ENCODE measurements around the gene CXorf49.
"Not testable (repeated sequence)": the region's sequence is repeated elsewhere in the genome, so short reads cannot be mapped to it uniquely, and the experiment has no call there.

CXorf49 gene

GRCh38 chrX:71718185-71718584, at the start of gene CXorf49:
CXorf49 (minus strand) TSS chrX:71718285; CDS start chrX:71718151, 134 bp downstream.
- not testable (repeated sequence) for DNase-seq

GRCh38 chrX:71767134-71767533, 49.0 kb upstream of the CXorf49 start:
- not testable (repeated sequence) for DNase-seq

DNA sequence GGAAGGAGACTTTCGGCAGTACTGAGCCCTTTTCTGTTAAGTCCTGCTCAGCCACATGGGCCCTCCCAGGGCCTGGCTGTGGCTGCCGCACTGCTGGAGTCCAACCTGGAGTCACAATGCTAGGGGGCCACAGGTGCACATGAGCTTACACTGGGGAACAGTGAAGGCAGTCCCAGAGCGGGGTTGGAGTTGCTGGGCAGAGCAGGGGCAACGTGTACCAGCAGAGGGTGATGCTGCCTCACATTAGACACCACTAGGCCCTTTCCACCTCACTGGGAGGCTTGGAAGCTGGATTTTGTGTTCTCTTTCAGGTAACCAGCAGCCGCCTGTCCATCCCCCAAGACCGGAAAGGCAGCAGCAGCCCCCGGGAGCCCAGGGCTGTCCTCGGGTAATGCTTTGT, 47.5 kb upstream of the CXorf49 start:
- not testable (repeated sequence) for DNase-seq

DNA sequence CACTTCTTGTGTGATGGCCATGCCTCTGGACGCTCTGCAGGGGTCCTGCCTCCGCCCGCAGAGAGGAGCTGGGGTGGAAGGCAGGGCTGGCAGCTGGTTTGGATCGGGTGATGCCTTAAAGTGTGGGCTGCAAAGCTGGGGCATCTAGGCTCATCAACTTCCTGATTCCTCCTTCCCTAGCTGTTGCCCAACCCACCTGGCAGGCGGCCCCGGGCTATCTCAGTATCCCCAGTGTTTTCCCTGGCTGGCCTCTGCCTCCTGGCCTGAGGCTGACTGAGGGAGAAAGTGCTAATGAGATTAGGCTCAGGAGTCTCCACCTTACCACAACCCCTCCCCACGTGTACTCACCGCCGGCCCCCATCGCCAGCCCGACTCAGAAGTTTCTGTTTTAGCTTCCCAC, 46.7 kb upstream of the CXorf49 start:
- DNase-seq: not testable (repeated sequence)

DNA sequence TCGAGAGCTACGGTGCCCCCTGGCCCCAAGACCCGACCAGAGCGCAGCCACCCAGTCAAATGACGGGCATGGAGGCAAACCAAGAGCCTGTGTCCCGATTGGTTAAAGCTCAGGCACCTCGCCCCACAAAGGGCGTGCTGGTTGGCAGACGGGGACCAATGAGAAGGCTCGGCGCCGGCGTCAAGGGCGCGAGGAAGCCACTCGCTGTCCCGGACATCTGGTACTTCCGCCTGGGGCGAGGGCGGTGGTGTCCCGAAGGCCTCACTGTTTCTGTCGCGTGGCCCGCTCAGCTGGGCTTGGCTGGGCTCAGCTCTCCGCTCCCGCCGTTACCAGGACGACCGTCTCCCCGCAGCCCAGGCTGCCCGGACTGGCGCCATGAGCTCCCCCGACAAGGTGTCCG, 45.0 kb upstream of the CXorf49 start, which contains the start of gene CXorf49B:
Gene CXorf49B, plus strand, starts transcription at position 301 of the 400 bp plus-strand sequence. Its CDS starts 75 bp downstream, at position 376.
- DNase-seq: not testable (repeated sequence)

GRCh38 chrX:71760688-71761281, 42.7 kb upstream of the CXorf49 start:
- not testable (repeated sequence) for DNase-seq

DNA sequence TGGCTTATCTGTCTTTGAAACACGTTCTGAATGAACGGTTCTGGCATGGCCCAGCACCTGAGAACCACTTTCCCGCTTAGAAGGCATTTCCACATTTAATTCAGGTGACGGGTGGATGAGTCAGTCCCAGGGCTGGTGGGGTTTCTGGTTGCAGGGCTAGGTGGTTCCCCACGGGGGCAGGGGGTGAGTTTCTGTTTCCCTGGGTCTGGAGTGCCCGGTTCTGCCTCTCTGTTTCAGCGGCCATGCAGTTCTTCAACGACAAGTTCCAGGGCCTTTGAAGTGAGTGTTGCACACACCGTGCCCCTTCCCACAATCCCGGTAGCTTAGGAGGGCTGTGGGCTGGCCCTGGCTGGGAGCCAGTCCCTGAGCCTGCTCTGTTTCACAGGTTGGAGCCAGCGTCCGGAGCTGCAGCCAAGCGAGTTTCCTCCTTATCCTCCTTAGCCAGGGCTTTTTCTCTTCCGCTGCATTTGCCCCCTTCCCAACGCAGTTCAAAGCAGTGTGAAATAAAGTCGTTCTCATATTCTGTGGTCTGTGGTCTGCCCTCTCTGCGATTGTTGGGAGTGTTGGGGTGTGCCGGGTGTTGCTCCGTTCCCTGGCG, 2.3 kb upstream of the CXorf49 start:
- DNase-seq: not testable (repeated sequence)

GRCh38 chrX:71719195-71719594, 1.1 kb upstream of the CXorf49 start:
- DNase-seq: not testable (repeated sequence)

DNA sequence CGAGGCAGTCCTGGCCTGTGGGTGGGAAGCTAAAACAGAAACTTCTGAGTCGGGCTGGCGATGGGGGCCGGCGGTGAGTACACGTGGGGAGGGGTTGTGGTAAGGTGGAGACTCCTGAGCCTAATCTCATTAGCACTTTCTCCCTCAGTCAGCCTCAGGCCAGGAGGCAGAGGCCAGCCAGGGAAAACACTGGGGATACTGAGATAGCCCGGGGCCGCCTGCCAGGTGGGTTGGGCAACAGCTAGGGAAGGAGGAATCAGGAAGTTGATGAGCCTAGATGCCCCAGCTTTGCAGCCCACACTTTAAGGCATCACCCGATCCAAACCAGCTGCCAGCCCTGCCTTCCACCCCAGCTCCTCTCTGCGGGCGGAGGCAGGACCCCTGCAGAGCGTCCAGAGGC, 1.8 kb downstream of the CXorf49 start:
- DNase-seq: not testable (repeated sequence)

DNA sequence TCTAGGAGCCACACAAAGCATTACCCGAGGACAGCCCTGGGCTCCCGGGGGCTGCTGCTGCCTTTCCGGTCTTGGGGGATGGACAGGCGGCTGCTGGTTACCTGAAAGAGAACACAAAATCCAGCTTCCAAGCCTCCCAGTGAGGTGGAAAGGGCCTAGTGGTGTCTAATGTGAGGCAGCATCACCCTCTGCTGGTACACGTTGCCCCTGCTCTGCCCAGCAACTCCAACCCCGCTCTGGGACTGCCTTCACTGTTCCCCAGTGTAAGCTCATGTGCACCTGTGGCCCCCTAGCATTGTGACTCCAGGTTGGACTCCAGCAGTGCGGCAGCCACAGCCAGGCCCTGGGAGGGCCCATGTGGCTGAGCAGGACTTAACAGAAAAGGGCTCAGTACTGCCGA, 2.5 kb downstream of the CXorf49 start:
- not testable (repeated sequence) for DNase-seq

DNA sequence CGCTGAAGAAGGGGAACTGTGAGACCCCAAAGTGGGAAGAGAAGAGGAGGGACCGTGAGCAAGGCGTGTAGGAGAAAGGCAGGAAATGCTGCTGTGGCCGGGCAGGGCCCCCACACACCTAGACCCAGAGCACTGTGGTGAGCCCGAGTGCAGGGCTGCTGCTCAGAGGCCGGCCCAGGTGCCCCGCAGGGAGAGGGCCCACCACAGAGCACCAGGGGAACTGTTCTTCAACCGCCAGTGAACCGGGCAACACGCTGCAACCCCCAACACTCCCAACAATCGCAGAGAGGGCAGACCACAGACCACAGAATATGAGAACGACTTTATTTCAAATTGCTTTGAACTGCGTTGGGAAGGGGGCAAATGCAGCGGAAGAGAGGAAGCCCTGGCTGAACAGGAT, 4.0 kb downstream of the CXorf49 start:
- DNase-seq: not testable (repeated sequence)

DNA sequence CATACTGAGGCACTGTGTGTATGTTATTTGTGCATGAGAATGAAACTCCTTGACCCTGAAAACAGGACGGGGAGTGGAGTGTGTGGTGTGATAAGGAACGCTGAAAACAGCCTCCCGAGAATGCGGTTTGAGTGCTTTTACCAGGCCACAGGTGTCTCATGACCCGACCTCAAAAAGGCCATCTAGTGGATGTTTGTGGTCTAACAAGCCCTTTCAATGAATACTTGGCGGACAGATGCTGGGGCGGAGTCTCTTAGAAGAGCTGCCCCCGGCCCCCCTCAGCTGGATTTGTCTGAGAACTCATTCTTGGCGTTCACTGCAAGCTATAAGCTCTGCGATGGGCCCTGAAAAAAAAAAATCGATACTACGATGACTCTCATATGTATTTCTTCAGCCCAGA, 15.2 kb downstream of the CXorf49 start:
- DNase-seq: not testable (repeated sequence)

GRCh38 chrX:71699023-71699344, 19.1 kb downstream of the CXorf49 start:
- not testable (repeated sequence) for DNase-seq

GRCh38 chrX:71698299-71699022, 19.6 kb downstream of the CXorf49 start:
- DNase-seq: not testable (repeated sequence)

GRCh38 chrX:71697466-71698298, 20.4 kb downstream of the CXorf49 start:
- DNase-seq: not testable (repeated sequence)

- not testable (repeated sequence) for DNase-seq
Measured at GRCh38 chrX:71696641-71697465, 21.2 kb downstream of the CXorf49 start.

DNA sequence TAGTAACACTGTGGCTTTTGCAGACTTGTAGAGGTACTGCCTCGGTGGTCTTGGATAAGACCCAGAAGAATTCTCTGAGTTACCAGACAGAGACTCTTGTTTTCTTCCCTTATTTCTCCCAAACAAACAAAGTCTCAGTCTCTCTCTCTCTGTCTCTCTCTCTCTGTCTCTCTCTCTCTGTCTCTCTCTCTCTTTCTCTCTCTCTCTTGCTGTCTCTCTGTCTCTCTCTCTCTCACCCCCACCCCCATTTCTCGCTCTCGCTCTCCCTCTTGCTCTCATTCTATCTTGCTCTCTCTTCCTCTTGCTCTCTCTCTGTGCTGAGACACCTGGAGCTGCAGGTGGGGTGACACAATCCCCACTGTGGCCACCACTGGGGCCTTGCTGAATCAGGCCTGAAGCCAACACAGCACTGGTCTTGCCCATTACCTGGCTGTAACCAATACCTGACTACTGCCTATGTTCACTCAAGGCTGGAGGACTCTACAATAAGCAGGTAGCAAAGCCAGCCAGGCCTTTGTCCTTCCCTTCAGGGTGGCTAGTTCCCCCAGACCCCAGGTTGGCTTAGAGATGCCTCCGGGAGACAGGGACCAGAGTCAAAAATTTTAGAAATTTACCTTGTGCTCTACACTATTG, 38.4 kb downstream of the CXorf49 start:
- no peak for DNase-seq

- DNase-seq: not testable (repeated sequence)
Measured at GRCh38 chrX:71677195-71677594, 40.9 kb downstream of the CXorf49 start.

DNA sequence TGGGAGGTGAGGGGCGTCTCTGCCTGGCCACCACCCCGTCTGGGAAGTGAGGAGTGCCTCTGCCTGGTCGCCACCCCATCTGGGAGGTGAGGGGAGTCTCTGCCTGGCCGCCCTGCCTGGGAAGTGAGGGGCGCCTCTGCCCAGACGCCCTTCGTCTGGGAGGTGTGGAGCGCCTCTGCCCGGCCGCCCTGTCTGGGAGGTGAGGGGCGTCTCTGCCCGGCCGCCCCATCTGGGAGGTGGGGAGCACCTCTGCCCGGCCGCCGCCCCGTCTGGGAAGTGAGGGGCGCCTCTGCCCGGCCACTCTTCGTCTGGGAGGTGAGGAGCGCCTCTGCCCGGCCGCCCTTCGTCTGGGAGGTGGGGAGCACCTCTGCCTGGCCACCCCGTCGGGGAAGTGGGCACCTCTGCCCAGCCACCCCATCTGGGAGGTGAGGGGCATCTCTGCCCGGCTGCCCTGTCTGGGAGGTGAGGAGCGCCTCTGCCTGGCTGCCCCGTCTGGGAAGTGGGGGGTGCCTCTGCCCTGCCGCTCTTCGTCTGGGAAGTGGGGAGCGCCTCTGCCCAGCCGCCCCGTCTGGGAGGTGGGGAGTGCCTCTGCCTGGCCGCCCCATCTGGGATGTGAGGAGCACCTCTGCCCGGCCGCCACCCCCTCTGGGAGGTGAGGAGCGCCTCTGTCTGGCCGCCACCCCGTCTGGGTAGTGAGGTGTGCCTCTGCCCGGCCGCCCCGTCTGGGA, 41.9 kb downstream of the CXorf49 start:
- DNase-seq: not testable (repeated sequence)

DNA sequence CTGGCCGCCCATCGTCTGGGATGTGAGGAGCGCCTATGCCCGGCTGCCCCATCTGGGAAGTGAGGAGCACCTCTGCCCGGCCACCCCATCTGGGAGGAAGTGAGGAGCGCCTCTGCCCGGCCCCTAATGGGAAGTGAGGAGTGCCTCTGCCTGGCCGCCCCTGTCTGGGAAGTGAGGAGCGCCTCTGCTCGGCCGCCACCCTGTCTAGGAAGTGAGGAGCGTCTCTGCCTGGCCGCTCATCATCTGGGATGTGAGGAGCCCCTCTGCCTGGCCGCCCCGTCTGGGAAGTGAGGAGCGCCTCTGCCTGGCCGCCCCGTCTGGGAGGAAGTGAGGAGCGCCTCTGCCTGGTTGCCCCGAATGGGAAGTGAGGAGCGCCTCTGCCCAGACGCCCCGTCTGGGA, 42.4 kb downstream of the CXorf49 start:
- not testable (repeated sequence) for DNase-seq

- DNase-seq: no peak
Measured at GRCh38 chrX:71671938-71672337, 46.1 kb downstream of the CXorf49 start.
